GM18909 (cell line): Measurements from ENCODE around the gene SLFNL1.

Source experiments
- ATAC-seq: cut with Tn5 transposase; IDR thresholded peaks from one replicate; pipeline ENCODE4 v1.9.1; 2021; ENCODE audit warnings: mild to moderate bottlenecking; ENCODE audit not compliant: unreplicated experiment, poor library complexity

The SLFNL1 gene

GRCh38 chr1:41020654-41021053 lies 871 bp downstream of the SLFNL1 start:
- no peak for ATAC-seq

GRCh38 chr1:41020109-41020576 lies 1.4 kb downstream of the SLFNL1 start:
- no peak for ATAC-seq

GRCh38 chr1:41019353-41019745 lies 2.2 kb downstream of the SLFNL1 start:
- ATAC-seq = no peak

- no peak for ATAC-seq
Measured at GRCh38 chr1:41018018-41018410, 3.5 kb downstream of the SLFNL1 start.

GRCh38 chr1:41017141-41018017 lies 4.1 kb downstream of the SLFNL1 start:
- ATAC-seq = no peak

GRCh38 chr1:41015897-41016470 lies 5.5 kb downstream of the SLFNL1 start:
- ATAC-seq = no peak

GRCh38 chr1:41015281-41015896 lies 6.1 kb downstream of the SLFNL1 start:
- no peak for ATAC-seq

- no peak for ATAC-seq
Measured at GRCh38 chr1:41014871-41015270, 6.7 kb downstream of the SLFNL1 start.

GRCh38 chr1:41013796-41014195 lies 7.7 kb downstream of the SLFNL1 start:
- no peak for ATAC-seq

- ATAC-seq = no peak
Measured at GRCh38 chr1:41013024-41013423, 8.5 kb downstream of the SLFNL1 start.

GRCh38 chr1:41010345-41010744 lies 11.2 kb downstream of the SLFNL1 start:
- no peak for ATAC-seq

- no peak for ATAC-seq
Measured at GRCh38 chr1:41009466-41009865, 12.1 kb downstream of the SLFNL1 start.

GRCh38 chr1:41006942-41007865 lies 14.3 kb downstream of the SLFNL1 start:
- no peak for ATAC-seq

GRCh38 chr1:41005876-41006275 lies 15.6 kb downstream of the SLFNL1 start:
- ATAC-seq = no peak

GRCh38 chr1:41003640-41004220 lies 17.8 kb downstream of the SLFNL1 start:
- ATAC-seq = peak; percentile 98

GRCh38 chr1:41003127-41003639 lies 18.3 kb downstream of the SLFNL1 start:
- no peak for ATAC-seq

GRCh38 chr1:40998668-40999067 lies 22.9 kb downstream of the SLFNL1 start:
- no peak for ATAC-seq

- no peak for ATAC-seq
Measured at GRCh38 chr1:40997096-40997495, 24.4 kb downstream of the SLFNL1 start.

GRCh38 chr1:40989066-40989465 lies 32.5 kb downstream of the SLFNL1 start:
- no peak for ATAC-seq

- ATAC-seq = no peak
Measured at GRCh38 chr1:40988280-40988679, 33.2 kb downstream of the SLFNL1 start.
